K562 (cell line): ENCODE results near the gene TOX2. TPM values are rescaled to one million over a fixed set of nuclear protein-coding genes. Genes with fewer than 3 reads are reported as not detected.

Experiments used
- ATAC-seq: fragments of 200-7000 bp; cut with Tn5 transposase; 3 replicates; pipeline ENCODE4 v1.9.1; 2020; ENCODE audit warnings: moderate library complexity
- BruUV-seq: library from RNA; stranded (reverse); fragments of 400-500 nt; replicated peaks from 2 replicates; lab custom pipeline; 2021; lab: Mats Ljungman, UMichigan
- CTCF ChIA-PET: fragments of 300-600 bp; formaldehyde crosslinking; extraction: SDS; loops from one replicate; lab custom pipeline; 2021; ENCODE audit warnings: low intra/inter-chr PET ratio; lab: Yijun Ruan, JAX
- POLR2A ChIA-PET: fragments of 300-600, 350-650 bp; sonication (Branson Sonifier 250); formaldehyde crosslinking; extraction: SDS; loops from one replicate; lab custom pipeline; 2021; ENCODE audit warnings: antibody characterized with exemption, inconsistent platforms; lab: Yijun Ruan, JAX
- DNase-seq, 4 experiments: peaks; one replicate each; pipeline versions ENCODE4 v3.0.0 to v3.0.0-alpha.2; 2011 to 2018; ENCODE audit warnings: low spot score in 3 of 4, mixed read lengths in 3 of 4; ENCODE audit errors: extremely low read depth in 1 of 4
- FAIRE-seq: peaks from 2 replicates; lab custom pipeline; 2011; peaks lifted over from hg19 to GRCh38; lab: Jason Lieb, UNC
- H2AFZ ChIP-seq: 2 replicates; pipeline ENCODE4 v1.6.0; 2011; ENCODE audit warnings: low read depth, low read length, control low read depth, inconsistent platforms
- H3K27ac ChIP-seq: fragments of 200-600 bp; 3 replicates; pipeline ENCODE4 v1.8.0; 2011; ENCODE audit warnings: low read depth, mild to moderate bottlenecking, control low read depth, inconsistent platforms, low read length, moderate library complexity, mixed read lengths; ENCODE audit errors: extremely low read depth
- H3K27me3 ChIP-seq, 2 experiments: fragments of 300-600 bp in 1 of 2; 2 replicates in 1 of 2; 3 replicates in 1 of 2; pipeline versions ENCODE4 v1.6.0 to v1.8.0; 2011; ENCODE audit warnings: inconsistent platforms in 2 of 2, low read length in 2 of 2, mild to moderate bottlenecking in 1 of 2, mixed read lengths in 1 of 2, moderate library complexity in 1 of 2; ENCODE audit not compliant: control insufficient read depth in 2 of 2, insufficient read depth in 2 of 2
- H3K36me3 ChIP-seq: fragments of 300-600 bp; 3 replicates; pipeline ENCODE4 v1.8.0; 2011; ENCODE audit warnings: mild to moderate bottlenecking, low read length, inconsistent platforms; ENCODE audit not compliant: control insufficient read depth, insufficient read depth
- H3K4me1 ChIP-seq, 2 experiments: fragments of 200-600 bp in 1 of 2; replicated peaks in 1 of 2; 2 replicates in 1 of 2; 3 replicates in 1 of 2; pipeline versions ENCODE4 v1.5.1 to v1.8.0; 2011; ENCODE audit warnings: inconsistent platforms in 2 of 2, low read length in 2 of 2, mild to moderate bottlenecking in 1 of 2, mixed read lengths in 1 of 2, moderate library complexity in 1 of 2; ENCODE audit not compliant: control insufficient read depth in 2 of 2, insufficient read depth in 2 of 2
- H3K4me2 ChIP-seq: 2 replicates; pipeline ENCODE4 v1.6.1; 2011; ENCODE audit warnings: low read length, control low read depth, inconsistent platforms, mixed read lengths; ENCODE audit not compliant: insufficient read depth
- H3K4me3 ChIP-seq: fragments of 200-600 bp; sonication (generic), shearing (Covaris generic); 2 replicates; pipeline ENCODE4 v1.5.1; 2016; ENCODE audit warnings: control low read depth, inconsistent platforms
- H3K79me2 ChIP-seq: fragments of 200-600 bp; 3 replicates; pipeline ENCODE4 v1.8.0; 2011; ENCODE audit warnings: low read length, inconsistent platforms; ENCODE audit not compliant: control insufficient read depth, insufficient read depth
- H3K9ac ChIP-seq, 2 experiments: 2 replicates each; pipeline versions ENCODE4 v1.6.0 to v1.6.1; 2011; ENCODE audit warnings: low read depth in 2 of 2, low read length in 2 of 2, control low read depth in 1 of 2, inconsistent platforms in 1 of 2, mild to moderate bottlenecking in 1 of 2, mixed read lengths in 1 of 2; ENCODE audit not compliant: insufficient read depth in 1 of 2
- H3K9me1 ChIP-seq: one replicate; pipeline ENCODE4 v1.6.0; 2011; ENCODE audit warnings: inconsistent platforms, mild to moderate bottlenecking, low read length, moderate library complexity; ENCODE audit not compliant: control insufficient read depth, insufficient read depth
- H3K9me3 ChIP-seq: replicated peaks from 2 replicates; pipeline ENCODE4 v1.5.1; 2011; ENCODE audit warnings: low read depth, low read length, inconsistent platforms; ENCODE audit not compliant: control insufficient read depth, insufficient read depth
- H4K20me1 ChIP-seq: replicated peaks from 2 replicates; pipeline ENCODE4 v1.6.1; 2011; ENCODE audit warnings: low read length, inconsistent platforms, mixed read lengths; ENCODE audit not compliant: control insufficient read depth, insufficient read depth
- DPF2 ChIP-seq: fragments of 450-650 bp; IDR thresholded peaks from 2 replicates; pipeline ENCODE4 v1.6.1; 2016
- FOXO4 ChIP-seq: fragments of 450-650 bp; formaldehyde crosslinking; IDR thresholded peaks from 2 replicates; pipeline ENCODE4 v1.4.0; 2020; ENCODE audit warnings: mild to moderate bottlenecking, moderate library complexity
- ILF3 ChIP-seq: fragments of 450-650 bp; IDR thresholded peaks from 2 replicates; pipeline ENCODE4 v1.6.1; 2018; ENCODE audit warnings: antibody characterized with exemption, mild to moderate bottlenecking, moderate library complexity, borderline replicate concordance
- IRF2 ChIP-seq: sonication (generic); formaldehyde crosslinking; IDR thresholded peaks from 2 replicates; pipeline ENCODE4 v1.8.1; 2022; ENCODE audit warnings: mild to moderate bottlenecking, missing genetic modification reagents
- NFIX ChIP-seq: fragments of 250-450 bp; sonication (Bioruptor Pico); IDR thresholded peaks from 2 replicates; pipeline ENCODE4 v1.4.0; 2020; ENCODE audit warnings: low read depth, mild to moderate bottlenecking, moderate library complexity
- POLR2A ChIP-seq: fragments of 450-650 bp; conservative IDR thresholded peaks from 2 replicates; pipeline ENCODE4 v1.6.1; 2016
- SMAD2 ChIP-seq: fragments of 150-350 bp; IDR thresholded peaks from 2 replicates; pipeline ENCODE4 v1.6.1; 2014; ENCODE audit warnings: low read depth, mild to moderate bottlenecking, low read length
- TAF7 ChIP-seq: fragments of 450-650 bp; IDR thresholded peaks from 2 replicates; pipeline ENCODE4 v1.6.1; 2016; ENCODE audit warnings: missing genetic modification characterization, missing compliant biosample characterization
- THAP7 ChIP-seq: fragments of 250-450 bp; sonication (Bioruptor Pico); IDR thresholded peaks from 2 replicates; pipeline ENCODE4 v1.5.0; 2021
- ZNF584 ChIP-seq: fragments of 200-800 bp; sonication (Bioruptor generic); IDR thresholded peaks from 2 replicates; pipeline ENCODE4 v1.6.1; 2016; ENCODE audit warnings: low read depth, mild to moderate bottlenecking, missing genetic modification characterization, missing compliant biosample characterization
- ZNF707 ChIP-seq: fragments of 250-450 bp; sonication (Bioruptor Pico); conservative IDR thresholded peaks from 2 replicates; pipeline ENCODE4 v1.8.0; 2022; ENCODE audit warnings: inconsistent platforms, mild to moderate bottlenecking, moderate library complexity
- WGBS: fragments of 100-300 bp; shearing (Covaris generic); methylation state at CpG from one replicate; pipeline ENCODE4 v1.1.6; 2016; ENCODE audit warnings: low coverage, mixed read lengths; ENCODE audit not compliant: insufficient coverage; ENCODE audit errors: missing lambda C conversion rate; 5-methylcytosine and 5-hydroxymethylcytosine counted together
- in situ Hi-C: fragments of 300-500 bp; cut with MboI; formaldehyde crosslinking; loops from 4 replicates; pipeline ENCODE4 v1.15.0; 2018; ENCODE audit warnings: inconsistent platforms, mixed read lengths
- intact Hi-C: fragments of 100-400 bp; cut with micrococcal nuclease; formaldehyde crosslinking; loops from 2 replicates; pipeline ENCODE4 v1.14.2; 2022
- polyA plus RNA-seq, 8 experiments: library from polyadenylated mRNA; depleted of rRNA in 4 of 8; stranded (reverse) in 5 of 8; unstranded in 3 of 8; fragments of >200 nt; fragmentation: Nextera tagmentation in 2 of 8; fragmentation: Illumina TruSeq in 1 of 8; extraction: Ambion mirVana in 2 of 8; extraction: Trizol in 1 of 8; gene quantifications; 2 replicates each; pipeline versions ENCODE4 v1.2.1 to v1.2.3, GENCODE V29; 2011 to 2014; ENCODE audit warnings: inconsistent platforms in 1 of 8, missing spikeins in 1 of 8
- total RNA-seq, 7 experiments: library from RNA; depleted of rRNA in 6 of 7; stranded (reverse); fragments of >200 nt in 6 of 7; fragmentation: Illumina TruSeq in 2 of 7; extraction: Trizol in 2 of 7; gene quantifications; 2 replicates each; pipeline versions ENCODE4 v1.2.1 to v1.2.3, GENCODE V29; 2011 to 2021; ENCODE audit warnings: low replicate concordance in 1 of 7
- TF ChIP-seq, protein P1 (sequence below): fragments of 250-450 bp; sonication (Bioruptor Pico); IDR thresholded peaks from 2 replicates; pipeline ENCODE4 v1.4.0; 2020; ENCODE audit warnings: mild to moderate bottlenecking

The TOX2 gene
- total and polyA plus RNA-seq, 9 of the 15 experiments (the other 6 are each of a cell fraction or from before 2014, with no cell fraction given), result not detected

DNA sequence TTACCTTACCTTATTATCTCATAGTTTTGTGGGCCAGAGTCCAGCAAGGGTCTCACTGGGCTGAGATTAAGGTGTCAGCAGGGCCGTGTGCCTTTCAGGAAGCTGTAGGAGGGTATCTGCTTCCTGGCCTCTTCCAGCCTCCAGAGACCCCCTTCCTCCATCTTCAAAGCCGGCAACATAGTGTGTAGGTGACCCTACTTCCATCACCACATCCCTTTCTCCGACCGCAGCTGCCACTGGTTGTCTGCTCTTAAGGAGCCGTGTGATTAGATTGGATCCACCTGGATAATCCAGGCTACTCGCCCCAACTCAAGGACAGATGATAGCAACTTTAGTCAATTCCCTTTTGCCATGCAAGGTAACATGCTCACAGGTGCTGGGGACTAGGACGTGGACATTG, 181.2 kb downstream of the TOX2 start:
- no peak for ATAC-seq
- Histone ChIP-seq H3K27ac (no peak overlapping the region), H3K9me3 (no peaks in the 10 kb centered on the region), H3K4me3 (no peak overlapping the region), H3K36me3 (no peaks in the 10 kb centered on the region), H3K9ac (no peak overlapping the region), H4K20me1 (peaks cover 4% of the 10 kb centered on the region; the same call in 1 of the 2 replicates), H3K9me1 (no peaks in the 10 kb centered on the region)
- intact Hi-C loops, result no loop called here
- in situ Hi-C loops, result no loop called here
- BruUV-seq, result no TSS peak
- WGBS, result 6% methylated on average over 7 of the region's 7 CpGs
- TF ChIP-seq ZNF584 (CRISPR knock-in tag) (no peak), ZNF707 (CRISPR knock-in tag) (no peak), SMAD2 (no peak), THAP7 (no peak), ILF3 (no peak), TAF7 (no peak), DPF2 (no peak), IRF2 (CRISPR knock-in tag) (no peak), POLR2A (no peak), FOXO4 (no peak), NFIX (CRISPR knock-in tag) (no peak)
- TF ChIP-seq, protein P1, sequence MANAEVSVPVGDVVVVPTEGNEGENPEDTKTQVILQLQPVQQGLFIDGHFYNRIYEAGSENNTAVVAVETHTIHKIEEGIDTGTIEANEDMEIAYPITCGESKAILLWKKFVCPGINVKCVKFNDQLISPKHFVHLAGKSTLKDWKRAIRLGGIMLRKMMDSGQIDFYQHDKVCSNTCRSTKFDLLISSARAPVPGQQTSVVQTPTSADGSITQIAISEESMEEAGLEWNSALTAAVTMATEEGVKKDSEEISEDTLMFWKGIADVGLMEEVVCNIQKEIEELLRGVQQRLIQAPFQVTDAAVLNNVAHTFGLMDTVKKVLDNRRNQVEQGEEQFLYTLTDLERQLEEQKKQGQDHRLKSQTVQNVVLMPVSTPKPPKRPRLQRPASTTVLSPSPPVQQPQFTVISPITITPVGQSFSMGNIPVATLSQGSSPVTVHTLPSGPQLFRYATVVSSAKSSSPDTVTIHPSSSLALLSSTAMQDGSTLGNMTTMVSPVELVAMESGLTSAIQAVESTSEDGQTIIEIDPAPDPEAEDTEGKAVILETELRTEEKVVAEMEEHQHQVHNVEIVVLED, result no peak
- TF ChIP-seq, all 486 proteins: peak for 0
- Histone ChIP-seq H3K27me3 (peaks cover 0 to 4% of the 10 kb centered on the region in 2 experiments; a peak in 1 of 5 replicates), H3K4me2 (no peak overlapping the region), H2AFZ (no peak overlapping the region), H3K4me1 (peaks cover 7 to 9% of the 10 kb centered on the region in 2 experiments; a peak in 4 of 5 replicates), H3K79me2 (no peaks in the 10 kb centered on the region)
- no peak for DNase-seq
- no peak for FAIRE-seq
- ChIA-PET POLR2A (no interaction called here), CTCF (interaction anchor here (0.7 kb wide), 1 partner anchor 94 kb away, joined by 3 read pairs; no protein-coding TSS in a partner anchor)
